Islet of Langerhans (tissue), 1 donor: ENCODE results near the gene DPYD.

Experiments used
- FAIRE-seq: peaks from one replicate; lab custom pipeline; 2011; peaks lifted over from hg19 to GRCh38; lab: Jason Lieb, UNC

DPYD gene

DNA sequence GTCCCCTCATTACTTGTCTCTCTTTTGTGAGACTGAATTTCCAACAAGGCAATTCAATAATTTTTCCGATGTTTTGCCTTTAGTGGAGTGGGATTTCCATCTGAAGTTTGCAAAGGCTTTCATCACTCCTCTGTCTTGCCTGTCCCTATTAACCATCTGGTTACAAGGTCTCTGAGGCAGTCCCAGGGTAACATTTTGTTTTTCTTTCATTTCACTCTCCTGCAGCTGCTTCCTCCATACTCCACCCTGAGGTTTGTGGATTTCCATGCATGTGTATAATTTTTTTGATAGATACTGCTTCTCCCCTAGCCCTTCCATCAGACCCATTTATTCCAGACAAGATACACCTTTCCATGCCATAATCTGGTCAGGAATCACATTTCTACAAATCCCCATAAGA lies 832.4 kb downstream of the DPYD start:
- FAIRE-seq = no peak

DNA sequence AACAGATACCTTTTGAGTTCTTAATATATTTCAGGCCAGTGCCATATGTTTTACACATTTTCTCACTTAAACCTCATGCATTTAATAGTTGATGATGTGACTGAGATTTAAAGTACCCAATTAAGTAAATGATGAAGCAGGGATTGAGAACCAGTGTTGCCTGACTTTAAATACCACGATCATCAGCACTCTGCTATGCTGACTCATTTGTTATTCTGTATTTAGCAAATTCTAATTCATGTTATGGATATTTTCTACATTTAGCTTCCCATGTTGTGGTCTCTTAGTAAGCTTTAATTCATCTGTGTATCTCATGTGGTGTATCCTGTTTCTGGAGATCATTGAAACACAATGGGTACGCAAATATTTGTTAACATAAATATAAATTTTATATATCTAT lies 836.3 kb downstream of the DPYD start:
- no peak for FAIRE-seq

GRCh38 chr1:97082160-97082848 lies 838.5 kb downstream of the DPYD start:
- no peak for FAIRE-seq

DNA sequence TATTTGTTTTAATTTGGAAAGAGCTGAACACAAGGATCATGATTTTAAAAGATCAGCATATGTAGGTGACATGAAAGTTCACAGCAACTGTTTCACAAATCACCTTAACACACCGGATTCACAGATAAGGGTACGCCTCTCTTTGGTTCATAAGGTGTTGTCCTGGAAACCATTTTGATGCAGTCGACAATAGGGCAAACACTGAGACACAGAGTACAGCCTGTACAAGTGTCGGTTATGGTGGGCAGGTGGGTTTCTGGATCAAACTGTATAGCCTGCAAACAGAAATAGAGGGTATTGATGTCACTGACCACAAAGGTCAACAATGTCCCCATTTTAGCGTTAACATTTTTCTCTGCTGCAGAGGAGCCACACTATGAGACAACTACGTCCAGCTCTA lies 842.0 kb downstream of the DPYD start:
- no peak for FAIRE-seq

GRCh38 chr1:97077221-97077620 lies 843.6 kb downstream of the DPYD start:
- no peak for FAIRE-seq

GRCh38 chr1:97074771-97075170 lies 846.1 kb downstream of the DPYD start:
- no peak for FAIRE-seq

DNA sequence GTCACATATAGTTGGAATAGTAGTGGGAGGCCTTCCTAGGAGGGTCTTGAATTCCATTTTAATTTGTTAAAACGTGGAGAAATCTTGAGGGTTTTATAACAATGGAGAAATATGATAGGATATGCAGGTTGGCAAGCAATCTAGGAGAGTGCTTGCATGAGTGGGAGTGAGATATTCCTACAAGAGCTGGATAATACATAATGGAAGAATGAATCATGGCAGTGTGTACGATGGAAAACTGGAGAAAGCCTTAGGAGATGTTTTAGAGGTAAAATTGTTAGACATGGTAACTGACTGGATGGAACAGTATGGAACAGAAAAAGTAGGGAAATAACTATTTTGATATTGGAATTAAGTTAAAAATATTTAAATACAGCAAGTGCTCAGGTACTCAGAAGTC lies 846.9 kb downstream of the DPYD start:
- FAIRE-seq = no peak

GRCh38 chr1:97073169-97073568 lies 847.7 kb downstream of the DPYD start:
- FAIRE-seq = no peak

DNA sequence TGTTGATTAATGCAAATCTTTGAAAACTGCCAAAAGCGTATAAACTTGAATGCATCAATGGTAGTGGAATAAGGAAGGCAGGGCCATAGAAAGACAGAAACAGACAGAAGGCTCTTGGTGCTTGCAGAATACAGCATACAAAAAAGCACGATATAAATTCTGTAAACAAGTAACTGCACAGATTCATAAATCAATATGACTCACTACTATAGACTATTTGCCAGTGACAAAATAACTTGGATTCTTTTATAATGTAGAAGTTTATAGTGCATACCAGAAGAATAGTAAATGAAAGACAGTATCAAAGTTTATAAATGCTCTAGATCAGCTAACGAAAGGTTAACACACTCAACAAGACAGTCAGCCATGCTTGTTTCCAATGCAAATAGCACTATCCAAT lies 849.7 kb downstream of the DPYD start:
- FAIRE-seq = no peak

DNA sequence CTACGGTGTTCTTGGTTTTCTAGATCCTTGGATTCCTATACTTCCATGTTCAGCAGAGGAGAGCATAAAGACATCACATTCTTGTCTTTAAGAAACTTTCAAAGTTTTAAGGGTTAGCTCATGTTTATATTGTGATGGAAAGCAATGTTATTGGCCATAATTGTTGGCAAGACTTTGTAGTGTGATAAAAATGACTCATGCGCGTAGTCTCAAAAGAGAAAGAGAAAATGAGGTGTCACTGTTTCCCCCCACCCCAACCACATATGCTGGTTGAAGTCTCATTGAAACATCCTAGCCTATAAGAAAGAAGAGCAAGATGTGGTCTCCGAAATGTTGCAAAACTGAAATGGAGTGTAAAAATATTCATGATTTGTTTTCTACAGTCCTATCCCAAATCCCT lies 850.5 kb downstream of the DPYD start:
- no peak for FAIRE-seq

DNA sequence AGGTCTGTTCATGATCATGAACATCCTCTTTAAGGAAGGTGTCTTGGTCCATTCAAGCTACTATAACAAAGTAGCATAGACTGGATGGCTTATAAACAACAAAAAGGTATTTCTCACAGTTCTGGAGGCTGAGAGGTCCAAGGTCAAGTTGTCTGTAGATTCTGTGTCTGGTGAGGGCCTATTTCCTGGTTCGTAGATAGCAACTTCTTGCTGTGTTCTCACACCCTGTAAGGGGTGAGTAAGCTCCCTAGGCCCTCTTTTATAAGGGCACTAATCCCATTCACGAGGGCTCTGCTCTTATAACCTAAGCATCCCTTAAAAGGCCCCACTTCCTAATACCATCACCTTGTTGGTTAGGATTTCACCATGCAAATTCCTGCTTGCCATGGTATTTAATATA lies 851.5 kb downstream of the DPYD start:
- no peak for FAIRE-seq

DNA sequence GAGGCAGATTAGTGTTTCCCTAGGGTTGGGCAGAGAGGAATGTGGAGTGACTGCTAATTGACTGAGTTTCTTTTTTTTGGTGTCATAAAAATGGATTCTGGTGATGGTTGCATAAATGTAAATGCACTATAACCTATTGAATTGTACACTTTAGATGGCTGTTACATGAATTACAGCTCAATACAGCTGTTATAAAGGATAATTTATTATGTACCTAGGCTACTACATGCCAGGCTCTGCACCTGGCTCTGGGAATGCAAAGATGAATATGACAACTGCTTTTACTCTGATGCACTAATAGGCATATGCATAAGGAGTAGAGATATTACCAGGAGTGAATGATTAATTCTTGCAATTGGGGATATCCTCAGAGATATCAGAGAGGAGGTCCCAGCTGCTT lies 854.0 kb downstream of the DPYD start:
- no peak for FAIRE-seq

DNA sequence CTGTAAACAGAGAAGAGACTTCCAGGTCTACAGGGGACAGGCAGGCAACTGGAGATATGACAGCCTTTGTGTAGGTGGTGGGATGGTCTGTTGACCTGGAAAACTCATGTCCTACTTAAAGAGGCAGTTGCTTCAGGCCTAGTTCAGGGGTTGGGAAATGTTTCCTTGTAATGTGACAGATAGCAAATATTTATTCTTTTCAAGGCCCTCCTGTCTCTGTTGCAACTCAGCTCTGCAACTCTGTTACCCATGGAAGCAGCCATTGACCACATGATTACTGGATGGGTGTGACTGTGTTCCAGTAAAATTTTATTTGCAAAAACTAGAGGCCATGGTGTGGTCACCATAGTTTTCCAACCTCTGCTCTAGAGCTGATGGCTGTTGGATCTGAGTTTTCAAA lies 857.3 kb downstream of the DPYD start:
- FAIRE-seq = no peak

GRCh38 chr1:97061604-97062003 lies 859.2 kb downstream of the DPYD start:
- FAIRE-seq = no peak

- FAIRE-seq = no peak
Observed at GRCh38 chr1:97056386-97056785, 864.4 kb downstream of the DPYD start.

GRCh38 chr1:97053268-97053667 lies 867.6 kb downstream of the DPYD start:
- FAIRE-seq = no peak

GRCh38 chr1:97051823-97052222 lies 869.0 kb downstream of the DPYD start:
- FAIRE-seq = no peak

GRCh38 chr1:97050506-97050905 lies 870.3 kb downstream of the DPYD start:
- no peak for FAIRE-seq

DNA sequence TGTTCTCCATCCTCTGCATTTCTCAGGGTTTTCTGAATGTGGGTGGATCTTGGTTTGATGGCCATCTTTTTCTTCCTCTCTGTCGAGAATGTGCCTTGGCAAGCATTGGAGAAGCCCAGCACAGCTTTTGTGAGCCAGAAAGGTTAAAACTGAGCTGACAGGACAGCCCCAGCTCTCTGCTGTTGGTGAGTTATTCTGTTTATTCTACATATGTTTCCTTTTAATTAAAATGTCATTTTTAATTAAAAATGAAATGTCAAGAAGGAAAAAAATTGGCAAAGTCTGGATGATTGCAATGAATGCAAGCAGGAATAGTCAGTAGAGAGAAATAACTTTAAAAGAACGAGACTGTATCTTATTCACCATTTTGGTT lies 873.4 kb downstream of the DPYD start:
- FAIRE-seq = no peak

DNA sequence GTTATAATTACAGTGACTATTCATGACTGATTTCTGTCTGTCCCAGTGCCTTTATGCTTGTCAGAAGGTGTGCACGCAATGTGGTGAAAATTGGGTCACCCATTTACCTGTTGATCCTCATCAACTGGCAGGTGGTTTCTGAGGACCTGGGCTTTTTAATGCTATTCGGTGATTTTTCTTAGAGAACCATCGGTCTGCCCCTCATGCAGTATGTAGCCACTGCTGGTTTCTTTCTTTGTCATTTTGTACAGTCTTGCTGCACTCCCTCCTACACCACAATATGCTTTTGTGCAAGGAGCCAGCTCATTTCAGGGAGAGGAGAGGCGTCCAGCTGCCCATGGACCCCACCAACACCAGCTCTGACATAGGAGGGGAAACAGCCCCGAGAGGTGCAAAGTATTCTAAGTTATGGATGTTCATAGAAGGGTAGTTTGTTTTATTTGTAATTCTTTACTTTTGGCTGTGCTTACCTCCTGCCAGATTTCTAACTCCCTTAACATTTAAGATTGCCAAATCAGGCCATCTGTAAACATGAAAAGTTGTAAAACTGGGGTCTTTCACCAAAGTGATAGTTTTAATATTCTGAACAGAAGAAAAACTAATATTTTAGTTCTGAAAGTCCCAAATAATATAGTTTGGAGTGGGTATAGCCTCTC lies 873.9 kb downstream of the DPYD start:
- no peak for FAIRE-seq

GRCh38 chr1:97044159-97044760 lies 876.6 kb downstream of the DPYD start:
- no peak for FAIRE-seq

DNA sequence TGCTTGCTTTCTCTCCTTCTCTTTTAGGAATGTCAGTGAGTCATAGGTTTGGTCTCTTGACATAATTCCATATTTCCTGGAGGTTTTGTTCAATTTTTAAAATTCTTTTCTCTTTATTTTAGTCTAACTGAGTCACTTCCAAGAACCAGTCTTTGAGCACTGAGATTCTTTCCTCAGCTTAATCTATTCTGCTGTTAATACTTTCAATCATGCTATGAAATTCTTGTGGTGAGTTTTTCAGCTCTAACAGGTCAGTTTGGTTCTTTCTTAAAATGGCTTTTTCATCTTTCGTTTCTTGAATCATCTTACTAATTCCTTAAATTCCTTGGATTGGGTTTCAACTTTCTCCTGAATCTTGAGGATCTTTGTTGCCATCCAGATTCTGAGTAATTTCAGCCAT lies 878.3 kb downstream of the DPYD start:
- no peak for FAIRE-seq

- no peak for FAIRE-seq
Observed at GRCh38 chr1:97041026-97041425, 879.8 kb downstream of the DPYD start.

DNA sequence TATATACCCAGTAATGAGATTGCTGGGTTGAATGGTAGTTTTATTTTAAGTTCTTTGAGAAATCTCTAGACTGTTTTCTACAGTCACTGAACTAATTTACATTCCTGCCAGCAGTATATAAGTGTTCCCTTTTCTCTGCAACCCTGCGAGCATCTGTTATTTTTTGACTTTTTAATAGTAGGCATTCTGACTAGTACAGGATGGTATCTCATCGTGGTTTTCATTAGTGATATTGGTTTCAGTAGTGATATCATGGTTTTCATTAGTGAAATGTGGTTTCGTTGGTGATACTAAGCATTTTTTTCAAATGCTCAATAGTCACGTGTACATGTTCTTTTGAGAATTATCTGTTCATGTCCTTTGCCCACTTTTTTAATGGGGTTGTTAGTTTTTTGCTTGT lies 882.4 kb downstream of the DPYD start:
- no peak for FAIRE-seq
